Thymus (tissue), 11 donors: Measurements from ENCODE around the gene HDAC8. TPM values are rescaled to one million over a fixed set of nuclear protein-coding genes. Genes with fewer than 3 reads are reported as not detected.

ENCODE experiments used
- DNase-seq, 9 donors: peaks; one replicate each; pipeline ENCODE4 v3.0.0-alpha.2; 2013; ENCODE audit warnings: low spot score in 9 of 9, low read depth in 6 of 9, missing footprints in 1 of 9
- H3K27ac ChIP-seq, 2 donors: one replicate each; pipeline ENCODE4 v1.5.1; 2013; ENCODE audit warnings: control low read depth in 1 of 2, low read depth in 1 of 2, low read length in 1 of 2, mild to moderate bottlenecking in 1 of 2, moderate library complexity in 1 of 2
- H3K27me3 ChIP-seq, 2 donors: one replicate each; pipeline ENCODE4 v1.5.1; 2013; ENCODE audit warnings: low read length in 1 of 2; ENCODE audit not compliant: control insufficient read depth in 2 of 2, insufficient read depth in 1 of 2
- H3K36me3 ChIP-seq, 2 donors: one replicate each; pipeline ENCODE4 v1.5.1; 2013; ENCODE audit warnings: low read length in 1 of 2, mild to moderate bottlenecking in 1 of 2, moderate library complexity in 1 of 2; ENCODE audit not compliant: control insufficient read depth in 2 of 2, insufficient read depth in 2 of 2
- H3K4me1 ChIP-seq, 2 donors: one replicate each; pipeline ENCODE4 v1.5.1; 2013; ENCODE audit warnings: low read length in 2 of 2; ENCODE audit not compliant: control insufficient read depth in 2 of 2, insufficient read depth in 2 of 2
- H3K4me3 ChIP-seq, 2 donors: one replicate each; pipeline ENCODE4 v1.5.1; 2013; ENCODE audit warnings: low read length in 2 of 2, control low read depth in 1 of 2, mild to moderate bottlenecking in 1 of 2
- H3K9me3 ChIP-seq, 2 donors: one replicate each; pipeline ENCODE4 v1.5.1; 2013; ENCODE audit warnings: low read length in 1 of 2, mild to moderate bottlenecking in 1 of 2; ENCODE audit not compliant: control insufficient read depth in 2 of 2, insufficient read depth in 1 of 2
- WGBS: extraction: QIAGEN DNeasy Blood & Tissue Kit; methylation state at CpG from one replicate; pipeline ENCODE4 v1.1.7; 2013; 5-methylcytosine and 5-hydroxymethylcytosine counted together
- polyA plus RNA-seq: library from polyadenylated mRNA; stranded (reverse); fragments of 200-250 nt; gene quantifications from one replicate; pipeline ENCODE4 v1.2.3, GENCODE V29; 2013
- total RNA-seq: library from RNA; stranded (reverse); fragments of 120-200 nt; gene quantifications from one replicate; pipeline ENCODE4 v1.2.4, GENCODE V29; 2013
- donor health status: healthy.

The HDAC8 gene
- total and polyA plus RNA-seq, 2 donors, result 15.4 to 27.1 TPM

GRCh38 chrX:72282302-72282701 is 290.3 kb downstream of the HDAC8 start:
- no peak overlapping the region for H3K4me3 ChIP-seq
- H3K9me3 ChIP-seq, result no peaks in the 10 kb centered on the region
- 100% methylated on average over 1 of the region's 1 CpG for WGBS
- no peaks in the 10 kb centered on the region for H3K4me1 ChIP-seq
- peaks cover 0 to 11% of the 10 kb centered on the region in 2 donors for H3K27me3 ChIP-seq
- no peak overlapping the region for H3K27ac ChIP-seq
- H3K36me3 ChIP-seq, result no peaks in the 10 kb centered on the region
- no peak for DNase-seq

- 91% methylated on average over 5 of the region's 5 CpGs for WGBS
- Histone ChIP-seq H3K36me3 (peaks cover 0 to 6% of the 10 kb centered on the region in 2 donors), H3K4me1 (peaks cover 2 to 5% of the 10 kb centered on the region in 2 donors), H3K27ac (no peak overlapping the region), H3K9me3 (no peaks in the 10 kb centered on the region), H3K4me3 (no peak overlapping the region), H3K27me3 (peaks cover 0 to 9% of the 10 kb centered on the region in 2 donors)
- DNase-seq, result no peak
These were observed 292.3 kb downstream of the HDAC8 start for GRCh38 chrX:72280321-72280845.

Other genes with a start within 250 kb of the HDAC8 start
- 2.1 TPM for gene PHKA1, start 141.5 kb upstream of the HDAC8 start, total RNA-seq
- gene PHKA1, start 141.5 kb upstream of the HDAC8 start, polyA plus RNA-seq, result 14.1 TPM
- gene DMRTC1B, start 204.0 kb upstream of the HDAC8 start, total RNA-seq, result 0.14 TPM
- gene DMRTC1B, start 204.0 kb upstream of the HDAC8 start, polyA plus RNA-seq, result 1.3 TPM
- not detected for gene FAM236B, start 209.8 kb upstream of the HDAC8 start, total RNA-seq
- not detected for gene FAM236B, start 209.8 kb upstream of the HDAC8 start, polyA plus RNA-seq
- not detected for gene FAM236D, start 235.4 kb upstream of the HDAC8 start, total RNA-seq
- gene FAM236D, start 235.4 kb upstream of the HDAC8 start, polyA plus RNA-seq, result not detected